Panc1 (cell line): ENCODE results near the gene HYAL2.

Experiments used
- CTCF ChIP-seq: fragments of 450-650 bp; IDR thresholded peaks from 2 replicates; pipeline ENCODE4 v1.5.1; 2017; ENCODE audit warnings: mild to moderate bottlenecking
- SIN3A ChIP-seq: IDR thresholded peaks from 2 replicates; pipeline ENCODE4 v1.6.1; 2012; ENCODE audit warnings: low read depth, mild to moderate bottlenecking, low read length, moderate library complexity, borderline replicate concordance; ENCODE audit not compliant: insufficient read depth
- TCF7L2 ChIP-seq: IDR thresholded peaks from 2 replicates; pipeline ENCODE4 v1.6.1; 2011; ENCODE audit warnings: mild to moderate bottlenecking, low read depth, low read length, inconsistent platforms

DNA sequence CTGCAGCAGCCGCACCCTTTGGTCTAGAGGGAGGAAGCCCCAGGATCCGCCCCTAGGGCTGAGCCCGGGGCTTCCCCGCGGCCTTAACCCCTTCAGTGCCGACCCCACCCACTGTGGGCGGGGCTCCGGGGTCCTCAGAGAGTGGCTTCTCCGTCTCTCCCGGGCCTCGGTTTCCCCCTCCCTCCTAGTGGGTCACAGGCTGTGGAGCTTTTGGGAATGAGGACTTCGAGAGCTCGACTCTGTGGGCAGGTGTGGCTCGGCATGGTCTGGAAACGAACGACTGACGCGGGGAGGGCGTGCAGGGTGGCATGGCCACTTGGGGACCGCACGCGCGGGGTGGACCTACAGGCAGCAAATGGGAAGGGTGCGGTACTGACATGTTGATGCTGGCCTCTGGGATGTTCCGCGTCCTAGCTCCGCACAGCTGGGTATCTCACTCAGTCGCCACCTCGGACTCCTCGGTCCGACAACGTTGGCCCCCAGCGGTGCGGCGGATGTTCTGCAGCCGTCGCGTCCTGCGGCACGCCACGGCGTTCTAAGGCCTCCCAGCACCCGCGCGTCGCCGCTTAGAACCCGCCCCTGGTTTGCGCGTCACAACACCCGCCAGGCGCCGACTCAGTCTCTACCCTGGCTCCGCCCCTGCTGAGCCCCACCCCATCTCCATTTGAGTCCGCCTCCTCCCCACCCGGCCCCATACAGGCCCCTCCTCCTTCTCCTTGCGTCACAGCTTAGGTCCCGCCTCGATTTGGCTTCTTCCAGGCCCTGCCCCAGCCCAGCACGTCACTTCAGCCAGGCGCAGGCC lies 23.5 kb downstream of the HYAL2 start, which contains the start of the genes HYAL3 and NAA80:
- TF ChIP-seq CTCF = no peak; the same call in 1 of the 2 replicates
- TF ChIP-seq SIN3A = no peak; the same call in 1 of the 2 replicates
- no peak for TF ChIP-seq TCF7L2
